ENCODE data around the gene RAP1A.

Gene RAP1A

DNA sequence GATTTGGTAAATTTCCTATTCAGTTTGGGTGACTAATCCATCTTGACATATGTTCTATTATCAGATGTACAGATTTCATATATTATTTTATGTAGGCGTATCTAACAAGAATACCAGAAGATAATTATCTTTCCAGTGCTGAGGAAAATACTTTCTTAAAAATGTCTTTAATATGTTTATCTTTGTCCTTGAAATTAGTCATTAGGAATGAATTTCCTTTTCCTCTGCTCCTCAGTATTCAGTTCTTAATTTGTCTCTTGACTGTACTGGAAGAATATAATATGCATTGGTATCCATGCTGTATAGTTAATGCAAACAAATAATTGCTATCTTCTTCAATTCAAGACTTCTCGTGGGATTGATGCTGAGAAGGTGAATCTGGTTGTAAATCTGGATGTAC lies 142.7 kb downstream of the RAP1A start:
- DNase-seq (ENCODE audit: low read depth) = no peak
